ENCODE data around the gene FGF14. TPM values are rescaled to one million over a fixed set of nuclear protein-coding genes. Genes with fewer than 3 reads are reported as not detected.

The FGF14 gene
- total RNA-seq, 1 experiment from 2014 or later: not detected

DNA sequence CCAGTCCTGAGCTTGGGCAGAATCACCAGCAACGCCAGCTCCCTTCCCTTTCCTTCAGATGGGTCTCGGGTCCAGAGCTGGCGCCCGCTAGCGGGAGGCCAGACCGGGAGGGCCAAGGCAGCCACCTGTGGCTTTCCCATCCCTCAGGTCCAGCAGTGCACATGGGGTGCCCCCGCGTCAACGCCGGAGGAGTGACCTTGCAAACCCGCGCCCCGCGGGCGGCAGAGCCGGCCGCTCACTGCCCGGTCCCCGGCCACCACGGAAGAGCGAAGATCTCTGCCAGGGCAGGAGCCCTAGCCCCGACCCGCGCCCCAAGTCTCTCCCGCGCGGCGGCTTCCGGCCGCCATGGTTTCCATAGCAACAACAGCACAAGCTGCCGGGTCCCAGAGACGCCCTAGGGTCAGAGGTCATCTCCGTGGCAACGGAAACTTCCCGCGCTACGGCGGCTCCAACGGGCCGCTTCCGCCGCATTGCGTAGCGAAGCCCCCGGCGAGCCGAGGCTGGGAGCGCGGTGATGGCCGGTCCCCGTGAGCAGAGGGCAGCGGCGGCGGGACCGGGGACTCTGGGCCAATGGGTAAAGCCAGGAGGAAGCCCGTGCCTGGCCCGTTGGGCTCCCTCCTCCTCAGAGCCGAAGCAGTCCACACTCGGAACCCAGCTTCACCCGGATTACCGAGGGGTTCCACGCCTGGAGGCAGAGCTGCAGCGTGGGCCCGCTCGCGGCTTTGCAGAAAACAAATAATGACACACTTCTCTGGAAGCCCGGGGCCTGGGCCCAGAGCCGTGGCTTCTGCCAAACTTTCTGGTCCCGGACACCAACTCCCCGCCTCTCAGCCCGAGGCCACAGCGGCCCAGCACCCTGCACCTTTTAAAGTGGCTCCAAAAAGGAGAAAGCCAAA lies 7.4 kb downstream of the FGF14 start:
- H3K4me1 ChIP-seq (ENCODE audit: insufficient read depth, low read length): no peaks in the 10 kb centered on the region
- no peaks in the 10 kb centered on the region for H3K9me2 ChIP-seq (replicated peaks; ENCODE audit: low read length)
- no peaks in the 10 kb centered on the region for H3K79me2 ChIP-seq (ENCODE audit: low read length)
- H3K9ac ChIP-seq (ENCODE audit: low read length): no peak overlapping the region
- POLR2A ChIA-PET (ENCODE audit: unreplicated experiment): no interaction called here
- no peak overlapping the region for H3K27ac ChIP-seq (ENCODE audit: low read length)
- no peak for ATAC-seq
- intact Hi-C loops (cut with micrococcal nuclease): no loop called here
- H4K20me1 ChIP-seq (ENCODE audit: low read length): no peaks in the 10 kb centered on the region
- H3K36me3 ChIP-seq (ENCODE audit: low read depth, low read length): no peaks in the 10 kb centered on the region
- DNase-seq: no peak
- no peak overlapping the region for H3K4me2 ChIP-seq (ENCODE audit: low read length)
- peaks cover 96% of the 10 kb centered on the region for H3K27me3 ChIP-seq (ENCODE audit: low read length)
- CTCF ChIA-PET: no interaction called here
- H3K4me3 ChIP-seq (ENCODE audit: low read length): no peak overlapping the region
- no peaks in the 10 kb centered on the region for H3F3A ChIP-seq (ENCODE audit: low read length, unreplicated experiment)
- no peaks in the 10 kb centered on the region for H3K9me3 ChIP-seq (ENCODE audit: low read length)
- no peak overlapping the region for H2AFZ ChIP-seq (ENCODE audit: low read length)
- TF ChIP-seq, protein P1, sequence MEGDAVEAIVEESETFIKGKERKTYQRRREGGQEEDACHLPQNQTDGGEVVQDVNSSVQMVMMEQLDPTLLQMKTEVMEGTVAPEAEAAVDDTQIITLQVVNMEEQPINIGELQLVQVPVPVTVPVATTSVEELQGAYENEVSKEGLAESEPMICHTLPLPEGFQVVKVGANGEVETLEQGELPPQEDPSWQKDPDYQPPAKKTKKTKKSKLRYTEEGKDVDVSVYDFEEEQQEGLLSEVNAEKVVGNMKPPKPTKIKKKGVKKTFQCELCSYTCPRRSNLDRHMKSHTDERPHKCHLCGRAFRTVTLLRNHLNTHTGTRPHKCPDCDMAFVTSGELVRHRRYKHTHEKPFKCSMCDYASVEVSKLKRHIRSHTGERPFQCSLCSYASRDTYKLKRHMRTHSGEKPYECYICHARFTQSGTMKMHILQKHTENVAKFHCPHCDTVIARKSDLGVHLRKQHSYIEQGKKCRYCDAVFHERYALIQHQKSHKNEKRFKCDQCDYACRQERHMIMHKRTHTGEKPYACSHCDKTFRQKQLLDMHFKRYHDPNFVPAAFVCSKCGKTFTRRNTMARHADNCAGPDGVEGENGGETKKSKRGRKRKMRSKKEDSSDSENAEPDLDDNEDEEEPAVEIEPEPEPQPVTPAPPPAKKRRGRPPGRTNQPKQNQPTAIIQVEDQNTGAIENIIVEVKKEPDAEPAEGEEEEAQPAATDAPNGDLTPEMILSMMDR (conservative IDR thresholded peaks at IDR 0.05; ENCODE audit: low read depth, low read length): no peak
- TF ChIP-seq EZH2phosphoT487 (IDR thresholded peaks at IDR 0.05; ENCODE audit: borderline replicate concordance, low read length): no peak
- no peak for TF ChIP-seq EZH2 (IDR thresholded peaks at IDR 0.05; ENCODE audit: low read length, unreplicated experiment)
- BruUV-seq (replicated peaks): no TSS peak

DNA sequence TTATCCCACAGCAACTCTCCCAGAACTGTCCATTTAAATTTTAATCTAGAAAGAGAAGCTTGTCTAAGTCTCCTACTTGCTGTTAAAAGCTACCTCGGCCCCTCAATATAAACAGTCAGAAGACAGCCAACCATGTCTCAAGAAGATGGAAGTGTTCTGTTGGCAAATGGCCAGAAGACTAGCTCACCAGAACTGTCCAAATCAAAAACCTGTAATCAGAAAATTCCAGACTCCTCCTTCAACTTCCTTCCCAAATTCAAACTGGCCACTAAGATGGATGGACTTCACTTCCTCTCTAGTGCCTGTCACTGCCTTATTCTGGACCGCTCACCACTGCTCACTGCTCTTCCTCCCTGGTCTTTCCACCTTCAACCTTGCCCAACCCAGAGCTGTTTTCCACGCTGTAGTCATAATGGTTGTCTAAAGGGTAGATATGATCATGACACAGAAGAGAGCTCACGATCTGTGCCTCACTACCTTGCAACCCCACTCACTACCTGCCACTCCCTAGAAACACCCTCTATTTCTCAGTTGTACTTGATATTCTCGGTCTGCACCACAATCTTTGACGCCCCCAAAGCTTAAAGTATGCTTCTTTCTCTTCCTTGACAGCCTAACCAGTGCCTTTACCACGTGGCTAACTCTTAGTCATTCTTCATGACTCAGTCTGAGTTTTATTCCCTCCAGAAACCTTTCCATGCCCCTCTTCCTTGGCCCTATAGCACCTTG lies 9.2 kb downstream of the FGF14 start:
- Histone ChIP-seq H3K27me3 (ENCODE audit: low read length) (peaks cover 97% of the 10 kb centered on the region), H3K27ac (ENCODE audit: low read length) (no peak overlapping the region), H3K9me3 (ENCODE audit: low read length) (no peaks in the 10 kb centered on the region), H3F3A (ENCODE audit: low read length, unreplicated experiment) (no peaks in the 10 kb centered on the region), H4K20me1 (ENCODE audit: low read length) (no peaks in the 10 kb centered on the region), H3K36me3 (ENCODE audit: low read depth, low read length) (no peaks in the 10 kb centered on the region), H2AFZ (ENCODE audit: low read length) (no peak overlapping the region), H3K4me3 (ENCODE audit: low read length) (no peak overlapping the region), H3K9ac (ENCODE audit: low read length) (no peak overlapping the region), H3K9me2 (replicated peaks; ENCODE audit: low read length) (no peaks in the 10 kb centered on the region), H3K4me1 (ENCODE audit: insufficient read depth, low read length) (no peaks in the 10 kb centered on the region), H3K79me2 (ENCODE audit: low read length) (no peaks in the 10 kb centered on the region), H3K4me2 (ENCODE audit: low read length) (no peak overlapping the region)
- no peak for ATAC-seq
- no peak for DNase-seq
- ChIA-PET CTCF (no interaction called here), POLR2A (ENCODE audit: unreplicated experiment) (no interaction called here)
- no peak for TF ChIP-seq EZH2phosphoT487 (IDR thresholded peaks at IDR 0.05; ENCODE audit: borderline replicate concordance, low read length)
- TF ChIP-seq EZH2 (IDR thresholded peaks at IDR 0.05; ENCODE audit: low read length, unreplicated experiment): no peak
- TF ChIP-seq, protein P1 (conservative IDR thresholded peaks at IDR 0.05; ENCODE audit: low read depth, low read length): no peak
- no TSS peak for BruUV-seq (replicated peaks)
- intact Hi-C loops (cut with micrococcal nuclease): no loop called here

DNA sequence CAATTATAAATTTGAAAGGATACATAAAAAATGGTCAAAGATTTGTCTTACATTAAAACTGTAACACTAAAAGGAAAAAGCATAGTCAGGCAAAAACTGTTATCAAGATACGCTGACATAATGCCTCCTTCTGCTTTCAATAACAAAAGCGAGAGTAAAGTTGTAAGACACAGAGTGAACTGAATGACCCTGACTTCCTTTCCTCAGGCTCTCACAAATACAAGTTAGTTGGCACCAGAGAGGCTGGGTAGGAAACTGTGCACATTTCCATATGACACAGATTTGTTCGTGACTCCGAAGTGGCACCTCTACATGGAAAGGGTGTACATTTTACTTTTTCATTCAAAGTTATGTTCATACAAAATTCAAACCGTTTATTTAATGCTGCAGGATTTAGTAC lies 15.4 kb downstream of the FGF14 start:
- no peaks in the 10 kb centered on the region for H3K36me3 ChIP-seq (ENCODE audit: low read depth, low read length)
- TF ChIP-seq EZH2phosphoT487 (IDR thresholded peaks at IDR 0.05; ENCODE audit: borderline replicate concordance, low read length) (no peak), EZH2 (IDR thresholded peaks at IDR 0.05; ENCODE audit: low read length, unreplicated experiment) (no peak)
- TF ChIP-seq, protein P1 (conservative IDR thresholded peaks at IDR 0.05; ENCODE audit: low read depth, low read length): no peak
- no peak overlapping the region for H3K4me2 ChIP-seq (ENCODE audit: low read length)
- no peaks in the 10 kb centered on the region for H3K4me1 ChIP-seq (ENCODE audit: insufficient read depth, low read length)
- no peaks in the 10 kb centered on the region for H3F3A ChIP-seq (ENCODE audit: low read length, unreplicated experiment)
- no peaks in the 10 kb centered on the region for H4K20me1 ChIP-seq (ENCODE audit: low read length)
- ChIA-PET CTCF (no interaction called here), POLR2A (ENCODE audit: unreplicated experiment) (no interaction called here)
- no peak overlapping the region for H3K4me3 ChIP-seq (ENCODE audit: low read length)
- no TSS peak for BruUV-seq (replicated peaks)
- H3K9me3 ChIP-seq (ENCODE audit: low read length): no peaks in the 10 kb centered on the region
- ATAC-seq: no peak
- H3K27me3 ChIP-seq (ENCODE audit: low read length): peaks cover 57% of the 10 kb centered on the region
- no peak overlapping the region for H3K9ac ChIP-seq (ENCODE audit: low read length)
- H2AFZ ChIP-seq (ENCODE audit: low read length): no peak overlapping the region
- no peaks in the 10 kb centered on the region for H3K79me2 ChIP-seq (ENCODE audit: low read length)
- H3K27ac ChIP-seq (ENCODE audit: low read length): no peak overlapping the region
- no peaks in the 10 kb centered on the region for H3K9me2 ChIP-seq (replicated peaks; ENCODE audit: low read length)
- intact Hi-C loops (cut with micrococcal nuclease): no loop called here
- DNase-seq: no peak

Data from PC-3 (cell line).